HepG2 (cell line): Measurements from ENCODE around the gene LEFTY2. TPM values are rescaled to one million over a fixed set of nuclear protein-coding genes. Genes with fewer than 3 reads are reported as not detected.

Source experiments
- ARNT2 ChIP-seq: sonication (generic); formaldehyde crosslinking; IDR thresholded peaks from 2 replicates; pipeline ENCODE4 v1.8.0; 2022; ENCODE audit warnings: mild to moderate bottlenecking, low read depth, missing genetic modification reagents, moderate library complexity
- GFI1 ChIP-seq: sonication (generic); formaldehyde crosslinking; IDR thresholded peaks from 2 replicates; pipeline ENCODE4 v1.5.0; 2020; ENCODE audit warnings: missing genetic modification reagents, mild to moderate bottlenecking, borderline replicate concordance
- HNRNPL ChIP-seq: fragments of 200-400 bp; formaldehyde crosslinking; IDR thresholded peaks from 2 replicates; pipeline ENCODE4 v1.6.1; 2017; ENCODE audit warnings: mild to moderate bottlenecking, low read depth, low read length
- IRX3 ChIP-seq: sonication (generic); formaldehyde crosslinking; IDR thresholded peaks from 2 replicates; pipeline ENCODE4 v1.8.1; 2023; ENCODE audit warnings: mild to moderate bottlenecking, low read depth, missing genetic modification reagents, borderline replicate concordance
- NFKB2 ChIP-seq: sonication (generic); formaldehyde crosslinking; IDR thresholded peaks from 2 replicates; pipeline ENCODE4 v1.4.0; 2020; ENCODE audit warnings: missing genetic modification reagents, borderline replicate concordance
- PHF5A ChIP-seq: IDR thresholded peaks from one replicate; pipeline ENCODE4 v1.6.1; 2018; ENCODE audit warnings: low read depth, missing genetic modification reagents; ENCODE audit not compliant: unreplicated experiment
- POGZ ChIP-seq: sonication (generic); formaldehyde crosslinking; IDR thresholded peaks from 2 replicates; pipeline ENCODE4 v1.4.0; 2020; ENCODE audit warnings: mild to moderate bottlenecking, missing genetic modification reagents
- POLR2G ChIP-seq: fragments of 200-400 bp; formaldehyde crosslinking; IDR thresholded peaks from 2 replicates; pipeline ENCODE4 v1.6.1; 2018; ENCODE audit warnings: mild to moderate bottlenecking, low read depth, low read length, moderate library complexity
- REXO4 ChIP-seq: sonication (generic); formaldehyde crosslinking; IDR thresholded peaks from 2 replicates; pipeline ENCODE4 v1.8.0; 2022; ENCODE audit warnings: missing genetic modification reagents, mild to moderate bottlenecking, borderline replicate concordance
- RORA ChIP-seq: sonication (generic); formaldehyde crosslinking; IDR thresholded peaks from 2 replicates; pipeline ENCODE4 v1.5.0; 2020; ENCODE audit warnings: mild to moderate bottlenecking, missing genetic modification reagents, moderate library complexity
- XRCC5 ChIP-seq: fragments of 200-400 bp; formaldehyde crosslinking; optimal IDR thresholded peaks from 2 replicates; pipeline ENCODE3; 2017; ENCODE audit warnings: mild to moderate bottlenecking, low read length
- ZNF124 ChIP-seq: sonication (generic); formaldehyde crosslinking; IDR thresholded peaks from 2 replicates; pipeline ENCODE4 v1.4.0; 2020; ENCODE audit warnings: missing genetic modification reagents
- ZNF180 ChIP-seq: sonication (generic); formaldehyde crosslinking; IDR thresholded peaks from 2 replicates; pipeline ENCODE4 v1.4.0; 2020; ENCODE audit warnings: low read depth, missing genetic modification reagents, borderline replicate concordance
- polyA plus RNA-seq, 8 experiments: library from polyadenylated mRNA; depleted of rRNA in 3 of 8; stranded (reverse) in 7 of 8; unstranded in 1 of 8; fragments of >200 nt; fragmentation: Illumina TruSeq in 4 of 8; extraction: Trizol in 4 of 8; gene quantifications; 2 replicates each; pipeline versions ENCODE4 v1.2.1 to v1.2.3, GENCODE V29; 2011 to 2016; ENCODE audit warnings: low read depth in 4 of 8, missing spikeins in 1 of 8, mixed read lengths in 1 of 8; ENCODE audit not compliant: insufficient read depth in 1 of 8
- total RNA-seq, 5 experiments: library from RNA; depleted of rRNA; stranded (reverse); fragments of >200 nt; fragmentation: Illumina TruSeq; extraction: Trizol; gene quantifications; 2 replicates each; pipeline ENCODE4 v1.2.3, GENCODE V29; 2016; ENCODE audit warnings: low read depth in 1 of 5
- TF ChIP-seq, protein P1 (sequence below): sonication (generic); formaldehyde crosslinking; IDR thresholded peaks from 2 replicates; pipeline ENCODE4 v1.4.0; 2020; ENCODE audit warnings: missing genetic modification reagents, borderline replicate concordance
- TF ChIP-seq, protein P2 (sequence below): IDR thresholded peaks from 2 replicates; pipeline ENCODE4 v1.6.1; 2018; ENCODE audit warnings: missing genetic modification reagents, mild to moderate bottlenecking, missing compliant biosample characterization
- TF ChIP-seq, protein P3 (sequence below): sonication (generic); formaldehyde crosslinking; IDR thresholded peaks from 2 replicates; pipeline ENCODE4 v1.8.0; 2022; ENCODE audit warnings: mild to moderate bottlenecking, missing genetic modification reagents, moderate library complexity
- TF ChIP-seq, protein P4 (sequence below): sonication (generic); formaldehyde crosslinking; IDR thresholded peaks from 2 replicates; pipeline ENCODE4 v1.4.0; 2020; ENCODE audit warnings: missing genetic modification reagents

Gene LEFTY2
- total and polyA plus RNA-seq, 2 of the 13 experiments (the other 11 are each of a cell fraction or from before 2014, with no cell fraction given), result 0.13 to 0.33 TPM

DNA sequence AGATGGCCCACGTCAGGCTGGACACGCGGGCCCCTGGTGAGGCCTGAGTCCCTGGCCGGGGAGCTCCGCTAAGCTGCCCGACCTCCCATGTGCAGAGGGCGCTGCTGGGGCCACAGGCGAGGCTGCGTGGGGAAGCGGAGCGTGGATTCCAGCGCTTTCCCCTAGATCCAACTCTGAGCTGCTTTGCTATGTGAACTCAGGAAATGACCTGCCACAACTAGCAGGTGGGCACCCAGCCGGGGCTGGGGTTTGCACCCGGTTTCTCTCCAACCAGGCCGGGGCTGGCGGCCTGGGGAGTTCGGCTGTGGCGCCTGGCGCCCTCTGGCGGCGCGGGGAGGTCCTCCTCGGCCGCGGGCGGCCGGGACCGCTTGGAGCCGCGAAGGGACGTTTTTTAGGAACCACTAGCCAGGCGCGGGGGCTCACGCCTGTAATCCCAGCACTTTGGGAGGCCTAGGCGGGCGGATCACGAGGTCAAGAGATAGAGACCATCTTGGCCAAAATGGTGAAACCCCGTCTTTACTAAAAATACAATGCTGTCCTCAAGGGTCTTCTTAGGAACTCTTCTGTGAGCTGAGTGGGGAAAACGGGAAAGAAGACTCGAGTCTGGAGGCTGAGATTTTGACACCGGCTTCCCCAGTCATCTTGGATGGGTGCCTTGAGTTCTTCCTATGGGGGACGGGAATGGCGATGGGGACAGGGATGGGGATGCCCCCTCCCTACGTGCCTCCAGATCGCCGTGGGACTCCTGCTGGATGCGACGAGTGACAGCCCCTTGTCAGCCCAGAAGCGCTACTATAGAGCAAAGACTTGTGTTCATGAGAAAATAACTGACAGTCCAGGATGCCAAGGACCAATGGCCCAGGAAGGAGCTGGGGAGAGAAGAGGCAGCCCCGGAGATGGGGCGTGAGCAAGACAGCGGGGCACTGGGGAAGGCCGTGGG lies 29.6 kb downstream of the LEFTY2 start (continued):
- TF ChIP-seq, protein P1, sequence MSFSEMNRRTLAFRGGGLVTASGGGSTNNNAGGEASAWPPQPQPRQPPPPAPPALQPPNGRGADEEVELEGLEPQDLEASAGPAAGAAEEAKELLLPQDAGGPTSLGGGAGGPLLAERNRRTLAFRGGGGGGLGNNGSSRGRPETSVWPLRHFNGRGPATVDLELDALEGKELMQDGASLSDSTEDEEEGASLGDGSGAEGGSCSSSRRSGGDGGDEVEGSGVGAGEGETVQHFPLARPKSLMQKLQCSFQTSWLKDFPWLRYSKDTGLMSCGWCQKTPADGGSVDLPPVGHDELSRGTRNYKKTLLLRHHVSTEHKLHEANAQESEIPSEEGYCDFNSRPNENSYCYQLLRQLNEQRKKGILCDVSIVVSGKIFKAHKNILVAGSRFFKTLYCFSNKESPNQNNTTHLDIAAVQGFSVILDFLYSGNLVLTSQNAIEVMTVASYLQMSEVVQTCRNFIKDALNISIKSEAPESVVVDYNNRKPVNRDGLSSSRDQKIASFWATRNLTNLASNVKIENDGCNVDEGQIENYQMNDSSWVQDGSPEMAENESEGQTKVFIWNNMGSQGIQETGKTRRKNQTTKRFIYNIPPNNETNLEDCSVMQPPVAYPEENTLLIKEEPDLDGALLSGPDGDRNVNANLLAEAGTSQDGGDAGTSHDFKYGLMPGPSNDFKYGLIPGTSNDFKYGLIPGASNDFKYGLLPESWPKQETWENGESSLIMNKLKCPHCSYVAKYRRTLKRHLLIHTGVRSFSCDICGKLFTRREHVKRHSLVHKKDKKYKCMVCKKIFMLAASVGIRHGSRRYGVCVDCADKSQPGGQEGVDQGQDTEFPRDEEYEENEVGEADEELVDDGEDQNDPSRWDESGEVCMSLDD (CRISPR knock-in tag), result no peak
- no peak for TF ChIP-seq PHF5A
- peak; percentile 70; the same call in 1 of the 2 replicates for TF ChIP-seq NFKB2 (CRISPR knock-in tag)
- TF ChIP-seq, protein P2, sequence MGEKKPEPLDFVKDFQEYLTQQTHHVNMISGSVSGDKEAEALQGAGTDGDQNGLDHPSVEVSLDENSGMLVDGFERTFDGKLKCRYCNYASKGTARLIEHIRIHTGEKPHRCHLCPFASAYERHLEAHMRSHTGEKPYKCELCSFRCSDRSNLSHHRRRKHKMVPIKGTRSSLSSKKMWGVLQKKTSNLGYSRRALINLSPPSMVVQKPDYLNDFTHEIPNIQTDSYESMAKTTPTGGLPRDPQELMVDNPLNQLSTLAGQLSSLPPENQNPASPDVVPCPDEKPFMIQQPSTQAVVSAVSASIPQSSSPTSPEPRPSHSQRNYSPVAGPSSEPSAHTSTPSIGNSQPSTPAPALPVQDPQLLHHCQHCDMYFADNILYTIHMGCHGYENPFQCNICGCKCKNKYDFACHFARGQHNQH (CRISPR knock-in tag), result 0 out of 2 replicates have a peak, but pooled peaks have one; percentile 16
- no peak for TF ChIP-seq RORA (CRISPR knock-in tag)
- peak; percentile 63 for TF ChIP-seq POGZ (CRISPR knock-in tag)
- 0 out of 2 replicates have a peak, but pooled peaks have one; percentile 58 for TF ChIP-seq GFI1
- 0 out of 2 replicates have a peak, but pooled peaks have one; percentile 37 for TF ChIP-seq HNRNPL
- no peak for TF ChIP-seq ZNF180 (CRISPR knock-in tag)
- TF ChIP-seq, protein P3, sequence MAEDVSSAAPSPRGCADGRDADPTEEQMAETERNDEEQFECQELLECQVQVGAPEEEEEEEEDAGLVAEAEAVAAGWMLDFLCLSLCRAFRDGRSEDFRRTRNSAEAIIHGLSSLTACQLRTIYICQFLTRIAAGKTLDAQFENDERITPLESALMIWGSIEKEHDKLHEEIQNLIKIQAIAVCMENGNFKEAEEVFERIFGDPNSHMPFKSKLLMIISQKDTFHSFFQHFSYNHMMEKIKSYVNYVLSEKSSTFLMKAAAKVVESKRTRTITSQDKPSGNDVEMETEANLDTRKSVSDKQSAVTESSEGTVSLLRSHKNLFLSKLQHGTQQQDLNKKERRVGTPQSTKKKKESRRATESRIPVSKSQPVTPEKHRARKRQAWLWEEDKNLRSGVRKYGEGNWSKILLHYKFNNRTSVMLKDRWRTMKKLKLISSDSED, result no peak
- no peak for TF ChIP-seq ZNF124 (CRISPR knock-in tag)
- TF ChIP-seq IRX3 (CRISPR knock-in tag), result no peak
- TF ChIP-seq POLR2G, result no peak
- TF ChIP-seq, protein P4, sequence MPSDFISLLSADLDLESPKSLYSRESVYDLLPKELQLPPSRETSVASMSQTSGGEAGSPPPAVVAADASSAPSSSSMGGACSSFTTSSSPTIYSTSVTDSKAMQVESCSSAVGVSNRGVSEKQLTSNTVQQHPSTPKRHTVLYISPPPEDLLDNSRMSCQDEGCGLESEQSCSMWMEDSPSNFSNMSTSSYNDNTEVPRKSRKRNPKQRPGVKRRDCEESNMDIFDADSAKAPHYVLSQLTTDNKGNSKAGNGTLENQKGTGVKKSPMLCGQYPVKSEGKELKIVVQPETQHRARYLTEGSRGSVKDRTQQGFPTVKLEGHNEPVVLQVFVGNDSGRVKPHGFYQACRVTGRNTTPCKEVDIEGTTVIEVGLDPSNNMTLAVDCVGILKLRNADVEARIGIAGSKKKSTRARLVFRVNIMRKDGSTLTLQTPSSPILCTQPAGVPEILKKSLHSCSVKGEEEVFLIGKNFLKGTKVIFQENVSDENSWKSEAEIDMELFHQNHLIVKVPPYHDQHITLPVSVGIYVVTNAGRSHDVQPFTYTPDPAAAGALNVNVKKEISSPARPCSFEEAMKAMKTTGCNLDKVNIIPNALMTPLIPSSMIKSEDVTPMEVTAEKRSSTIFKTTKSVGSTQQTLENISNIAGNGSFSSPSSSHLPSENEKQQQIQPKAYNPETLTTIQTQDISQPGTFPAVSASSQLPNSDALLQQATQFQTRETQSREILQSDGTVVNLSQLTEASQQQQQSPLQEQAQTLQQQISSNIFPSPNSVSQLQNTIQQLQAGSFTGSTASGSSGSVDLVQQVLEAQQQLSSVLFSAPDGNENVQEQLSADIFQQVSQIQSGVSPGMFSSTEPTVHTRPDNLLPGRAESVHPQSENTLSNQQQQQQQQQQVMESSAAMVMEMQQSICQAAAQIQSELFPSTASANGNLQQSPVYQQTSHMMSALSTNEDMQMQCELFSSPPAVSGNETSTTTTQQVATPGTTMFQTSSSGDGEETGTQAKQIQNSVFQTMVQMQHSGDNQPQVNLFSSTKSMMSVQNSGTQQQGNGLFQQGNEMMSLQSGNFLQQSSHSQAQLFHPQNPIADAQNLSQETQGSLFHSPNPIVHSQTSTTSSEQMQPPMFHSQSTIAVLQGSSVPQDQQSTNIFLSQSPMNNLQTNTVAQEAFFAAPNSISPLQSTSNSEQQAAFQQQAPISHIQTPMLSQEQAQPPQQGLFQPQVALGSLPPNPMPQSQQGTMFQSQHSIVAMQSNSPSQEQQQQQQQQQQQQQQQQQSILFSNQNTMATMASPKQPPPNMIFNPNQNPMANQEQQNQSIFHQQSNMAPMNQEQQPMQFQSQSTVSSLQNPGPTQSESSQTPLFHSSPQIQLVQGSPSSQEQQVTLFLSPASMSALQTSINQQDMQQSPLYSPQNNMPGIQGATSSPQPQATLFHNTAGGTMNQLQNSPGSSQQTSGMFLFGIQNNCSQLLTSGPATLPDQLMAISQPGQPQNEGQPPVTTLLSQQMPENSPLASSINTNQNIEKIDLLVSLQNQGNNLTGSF (CRISPR knock-in tag), result no peak
- no peak for TF ChIP-seq REXO4 (CRISPR knock-in tag)
- TF ChIP-seq XRCC5, result peak; percentile 55
- TF ChIP-seq ARNT2 (CRISPR knock-in tag), result 0 out of 2 replicates have a peak, but pooled peaks have one; percentile 37
